Upper lobe of left lung (tissue), 6 donors: Measurements from ENCODE around the gene RPS6KA2. TPM values are rescaled to one million over a fixed set of nuclear protein-coding genes. Genes with fewer than 3 reads are reported as not detected.
"Not testable (repeated sequence)": the region's sequence is repeated elsewhere in the genome, so short reads cannot be mapped to it uniquely, and the experiment has no call there.

Experiments
- ATAC-seq, 2 donors: fragments of 200-7000 bp; cut with Tn5 transposase; one replicate each; pipeline ENCODE4 v1.9.1; 2022; ENCODE audit warnings: mild to moderate bottlenecking in 2 of 2, moderate library complexity in 2 of 2; ENCODE audit not compliant: low FRiP score in 2 of 2
- DNase-seq, 2 donors: peaks; one replicate each; pipeline ENCODE4 v3.0.0-alpha.2; 2019 to 2020
- H3K27ac ChIP-seq, 4 donors: fragments of 200-600 bp; sonication (generic); one replicate each; pipeline ENCODE4 v1.5.1; 2016 to 2019
- H3K27me3 ChIP-seq, 4 donors: fragments of 200-600 bp; sonication (generic); one replicate each; pipeline ENCODE4 v1.5.1; 2017 to 2019
- H3K36me3 ChIP-seq, 4 donors: fragments of 200-600 bp; sonication (generic); one replicate each; pipeline ENCODE4 v1.5.1; 2016 to 2019
- H3K4me1 ChIP-seq, 4 donors: fragments of 200-600 bp; sonication (generic); one replicate each; pipeline ENCODE4 v1.5.1; 2018 to 2019
- H3K4me3 ChIP-seq, 4 donors: fragments of 200-600 bp; sonication (generic); one replicate each; pipeline ENCODE4 v1.5.1; 2017 to 2019; ENCODE audit warnings: mild to moderate bottlenecking in 2 of 4, moderate library complexity in 1 of 4
- H3K9me3 ChIP-seq, 4 donors: fragments of 200-600 bp; sonication (generic); one replicate each; pipeline ENCODE4 v1.5.1; 2018 to 2019
- CTCF ChIP-seq, 6 experiments: fragments of 450-650 bp in 4 of 6; fragments of 200-600 bp in 2 of 6; sonication (generic) in 2 of 6; IDR thresholded peaks; one replicate each; pipeline ENCODE4 v1.5.1; 2016 to 2019; ENCODE audit warnings: antibody characterized with exemption in 6 of 6
- EP300 ChIP-seq, 4 donors: sonication (generic); formaldehyde crosslinking; IDR thresholded peaks; one replicate each; pipeline ENCODE4 v1.5.1; 2017; ENCODE audit warnings: antibody characterized with exemption in 4 of 4, control low read depth in 2 of 4
- POLR2A ChIP-seq, 4 donors: fragments of 450-650 bp; IDR thresholded peaks; one replicate each; pipeline ENCODE4 v1.5.1; 2016 to 2017; ENCODE audit warnings: antibody characterized with exemption in 4 of 4, mild to moderate bottlenecking in 2 of 4
- POLR2AphosphoS5 ChIP-seq, 2 donors: sonication (generic); formaldehyde crosslinking; IDR thresholded peaks; one replicate each; pipeline ENCODE4 v1.5.1; 2017; ENCODE audit warnings: antibody characterized with exemption in 2 of 2
- whole genome bisulfite sequencing, 2 donors: methylation state at CpG; one replicate each; pipeline ENCODE4 v1.1.5; 2017 to 2018; 5-methylcytosine and 5-hydroxymethylcytosine counted together
- total RNA-seq, 6 donors: library from RNA; depleted of rRNA in 4 of 6; stranded (reverse); fragments of >200 nt in 4 of 6; gene quantifications; one replicate each; pipeline versions ENCODE4 v1.1.0 to v1.2.1, GENCODE V29; 2016 to 2021
- donor health status: DM: no; HTN: no; CAD: no; lungs with moderate emphysema.
- donor health status: DM: no; HTN: yes; CAD: no; lungs with severe emphysema.

Gene RPS6KA2
- total RNA-seq, 6 donors from 2014 or later, result 101 to 233 (median 168) TPM

- 54 to 64% methylated on average over 12 of the region's 12 CpGs for WGBS, 2 donors
- H3K27ac ChIP-seq, result peak overlapping the region; percentile 29 to 60 (median 36)
- peak in 1 of 2 donors; percentile 11 for ATAC-seq
Observed at GRCh38 chr6:166541876-166542579, 85.0 kb downstream of the RPS6KA2 start.

GRCh38 chr6:166541366-166541765 lies 85.7 kb downstream of the RPS6KA2 start:
- Histone ChIP-seq H3K27me3 (no peaks in the 10 kb centered on the region), H3K9me3 (no peaks in the 10 kb centered on the region), H3K4me3 (peak overlapping the region in 2 of 4 donors; percentile 11 to 22), H3K4me1 (peaks cover 0 to 24% (median 17%) of the 10 kb centered on the region in 4 donors), H3K27ac (peak overlapping the region; percentile 26 to 60 (median 36)), H3K36me3 (peaks cover 4 to 44% (median 19%) of the 10 kb centered on the region in 4 donors)
- WGBS, 2 donors, result 79 to 84% methylated on average over 12 of the region's 12 CpGs
- no peak for ATAC-seq
- no peak for DNase-seq
- no peak for TF ChIP-seq EP300 (IDR thresholded peaks at IDR 0.05)
- no peak for TF ChIP-seq POLR2A (IDR thresholded peaks at IDR 0.05)
- TF ChIP-seq CTCF (IDR thresholded peaks at IDR 0.05), result no peak
- TF ChIP-seq POLR2AphosphoS5 (IDR thresholded peaks at IDR 0.05), result no peak

More at GRCh38 chr6:166541876-166542579, 85.0 kb downstream of the RPS6KA2 start:
- TF ChIP-seq POLR2A (IDR thresholded peaks at IDR 0.05) (no peak), EP300 (IDR thresholded peaks at IDR 0.05) (no peak), POLR2AphosphoS5 (IDR thresholded peaks at IDR 0.05) (no peak), CTCF (IDR thresholded peaks at IDR 0.05) (no peak)
- Histone ChIP-seq H3K4me1 (peaks cover 0 to 24% (median 17%) of the 10 kb centered on the region in 4 donors), H3K27me3 (no peaks in the 10 kb centered on the region), H3K36me3 (peaks cover 0 to 45% (median 20%) of the 10 kb centered on the region in 4 donors), H3K4me3 (no peak overlapping the region), H3K9me3 (no peaks in the 10 kb centered on the region)
- DNase-seq, result no peak

- ATAC-seq (peak; percentile 62 to 78), DNase-seq (no peak)
- Histone ChIP-seq H3K4me3 (peak overlapping the region in 2 of 4 donors; percentile 11 to 22), H3K27me3 (no peaks in the 10 kb centered on the region), H3K9me3 (no peaks in the 10 kb centered on the region), H3K4me1 (peaks cover 0 to 24% (median 17%) of the 10 kb centered on the region in 4 donors), H3K27ac (peak overlapping the region; percentile 26 to 60 (median 46)), H3K36me3 (peaks cover 6 to 44% (median 24%) of the 10 kb centered on the region in 4 donors)
- 53 to 58% methylated on average over 18 of the region's 18 CpGs for WGBS, 2 donors
- TF ChIP-seq POLR2AphosphoS5 (IDR thresholded peaks at IDR 0.05), result peak in 1 of 2 donors; percentile 54
- TF ChIP-seq POLR2A (IDR thresholded peaks at IDR 0.05), result no peak
Observed at GRCh38 chr6:166540631-166541331, 86.3 kb downstream of the RPS6KA2 start.

GRCh38 chr6:166539543-166539942 lies 87.5 kb downstream of the RPS6KA2 start:
- H3K27ac ChIP-seq, result no peak overlapping the region
- H3K36me3 ChIP-seq, result peaks cover 7 to 46% (median 36%) of the 10 kb centered on the region in 4 donors
- TF ChIP-seq POLR2A (IDR thresholded peaks at IDR 0.05) (no peak), EP300 (IDR thresholded peaks at IDR 0.05) (no peak), POLR2AphosphoS5 (IDR thresholded peaks at IDR 0.05) (no peak), CTCF (IDR thresholded peaks at IDR 0.05) (no peak)
- ATAC-seq (no peak), DNase-seq (no peak)
- no peaks in the 10 kb centered on the region for H3K9me3 ChIP-seq
- WGBS, 2 donors, result 88 to 89% methylated on average over 4 of the region's 4 CpGs
- no peak overlapping the region for H3K4me3 ChIP-seq
- H3K4me1 ChIP-seq, result peaks cover 0 to 24% (median 17%) of the 10 kb centered on the region in 4 donors
- H3K27me3 ChIP-seq, result no peaks in the 10 kb centered on the region

- H3K27me3 ChIP-seq, H3K9me3 ChIP-seq, H3K27ac ChIP-seq, DNase-seq, H3K4me3 ChIP-seq, ATAC-seq: not testable (repeated sequence)
- Histone ChIP-seq H3K36me3 (peaks cover 7 to 47% (median 36%) of the 10 kb centered on the region in 4 donors), H3K4me1 (peaks cover 0 to 24% (median 17%) of the 10 kb centered on the region in 4 donors)
- 95 to 98% methylated on average over 9 of the region's 9 CpGs for WGBS, 2 donors
Observed at GRCh38 chr6:166539011-166539385, 88.1 kb downstream of the RPS6KA2 start.
